ENCODE results near the gene SLC2A4RG. TPM values are rescaled to one million over a fixed set of nuclear protein-coding genes. Genes with fewer than 3 reads are reported as not detected.

The SLC2A4RG gene
- total RNA-seq, 2 experiments from 2014 or later, result 123 to 125 TPM

GRCh38 chr20:63731410-63731809, 8.2 kb upstream of the SLC2A4RG start:
- H3K4me3 Mint-ChIP-seq, result no peak overlapping the region
- DNase-seq (no peak), ATAC-seq (ENCODE audit: poor library complexity) (no peak)
- H3K27ac Mint-ChIP-seq, result no peak overlapping the region
- ChIA-PET CTCF (no interaction called here), POLR2A (interaction anchor here (0.6 to 5.0 kb wide), 4 partner anchors 19 to 99 kb away, joined by 3 to 27 read pairs (median 3); partner anchors contain the start of genes ARFRP1, STMN3 and ZGPAT)
- H3K9me3 Mint-ChIP-seq, result no peaks in the 10 kb centered on the region
- no peak overlapping the region for H3K4me3 ChIP-seq (ENCODE audit: low read length)
- intact Hi-C loops (cut with DNase I, micrococcal nuclease), result loop anchor here in 1 of 2 experiments (10.0 kb wide), 1 partner anchor 77 kb away; the partner anchor contains the start of genes RTEL1 and STMN3
- peaks cover 42% of the 10 kb centered on the region for H3K36me3 Mint-ChIP-seq (ENCODE audit: low read depth)
- H3K4me1 Mint-ChIP-seq (ENCODE audit: low read depth), result peaks cover 44% of the 10 kb centered on the region
- TF ChIP-seq CTCF (IDR thresholded peaks at IDR 0.05), result no peak
- no peak overlapping the region for H3K27ac ChIP-seq (ENCODE audit: low read depth in 1 of 2, low read length in 2 of 2)
- no peaks in the 10 kb centered on the region for H3K9me3 ChIP-seq (ENCODE audit: control insufficient read depth in 1 of 2, insufficient read depth in 1 of 2, low read length in 2 of 2)
- H3K27me3 Mint-ChIP-seq, result no peaks in the 10 kb centered on the region
- peaks cover 38% of the 10 kb centered on the region for H3K36me3 ChIP-seq (ENCODE audit: insufficient read depth, low read length)
- no peaks in the 10 kb centered on the region for H3K27me3 ChIP-seq (ENCODE audit: control insufficient read depth in 1 of 2, insufficient read depth in 2 of 2, low read length in 2 of 2)
- H3K4me1 ChIP-seq (ENCODE audit: insufficient read depth, low read length), result peaks cover 83% of the 10 kb centered on the region

GRCh38 chr20:63732118-63733095, 7.2 kb upstream of the SLC2A4RG start:
- Mint-ChIP-seq H3K27me3 (no peaks in the 10 kb centered on the region), H3K9me3 (no peaks in the 10 kb centered on the region), H3K36me3 (ENCODE audit: low read depth) (peaks cover 44% of the 10 kb centered on the region), H3K4me1 (ENCODE audit: low read depth) (peaks cover 38% of the 10 kb centered on the region), H3K4me3 (no peak overlapping the region), H3K27ac (no peak overlapping the region)
- Histone ChIP-seq H3K9me3 (ENCODE audit: control insufficient read depth in 1 of 2, insufficient read depth in 1 of 2, low read length in 2 of 2) (no peaks in the 10 kb centered on the region), H3K4me1 (ENCODE audit: insufficient read depth, low read length) (peaks cover 80% of the 10 kb centered on the region), H3K27ac (ENCODE audit: low read depth in 1 of 2, low read length in 2 of 2) (no peak overlapping the region), H3K36me3 (ENCODE audit: insufficient read depth, low read length) (peaks cover 38% of the 10 kb centered on the region), H3K27me3 (ENCODE audit: control insufficient read depth in 1 of 2, insufficient read depth in 2 of 2, low read length in 2 of 2) (no peaks in the 10 kb centered on the region), H3K4me3 (ENCODE audit: low read length) (no peak overlapping the region)
- ATAC-seq (ENCODE audit: poor library complexity), result no peak
- ChIA-PET POLR2A (no interaction called here), CTCF (no interaction called here)
- no peak for TF ChIP-seq CTCF (IDR thresholded peaks at IDR 0.05)
- DNase-seq, result peak in 1 of 14 experiments; percentile 21
- intact Hi-C loops (cut with DNase I, micrococcal nuclease), result loop anchor here in 1 of 2 experiments (10.0 kb wide), 1 partner anchor 78 kb away; the partner anchor contains the start of genes RTEL1 and STMN3

- ChIA-PET CTCF (no interaction called here), POLR2A (interaction anchor here (1.4 to 9.9 kb wide), 2 partner anchors 18 to 25 kb away, joined by 4 to 118 read pairs; partner anchors contain the start of genes ARFRP1 and ZGPAT)
- ATAC-seq (ENCODE audit: poor library complexity) (no peak), DNase-seq (no peak)
- H3K27ac ChIP-seq (ENCODE audit: low read depth in 1 of 2, low read length in 2 of 2), result no peak overlapping the region
- no peak overlapping the region for H3K4me3 ChIP-seq (ENCODE audit: low read length)
- H3K27me3 ChIP-seq (ENCODE audit: control insufficient read depth in 1 of 2, insufficient read depth in 2 of 2, low read length in 2 of 2), result no peaks in the 10 kb centered on the region
- no peaks in the 10 kb centered on the region for H3K9me3 ChIP-seq (ENCODE audit: control insufficient read depth in 1 of 2, insufficient read depth in 1 of 2, low read length in 2 of 2)
- intact Hi-C loops (cut with DNase I, micrococcal nuclease), result loop anchor here in 1 of 2 experiments (10.0 kb wide), 1 partner anchor 78 kb away; the partner anchor contains the start of genes RTEL1 and STMN3
- Mint-ChIP-seq H3K36me3 (ENCODE audit: low read depth) (peaks cover 39% of the 10 kb centered on the region), H3K9me3 (no peaks in the 10 kb centered on the region), H3K27ac (no peak overlapping the region), H3K27me3 (no peaks in the 10 kb centered on the region), H3K4me1 (ENCODE audit: low read depth) (peaks cover 31% of the 10 kb centered on the region), H3K4me3 (no peak overlapping the region)
- no peak for TF ChIP-seq CTCF (IDR thresholded peaks at IDR 0.05)
- peaks cover 76% of the 10 kb centered on the region for H3K4me1 ChIP-seq (ENCODE audit: insufficient read depth, low read length)
- peaks cover 39% of the 10 kb centered on the region for H3K36me3 ChIP-seq (ENCODE audit: insufficient read depth, low read length)
Measured at GRCh38 chr20:63733117-63733516, 6.5 kb upstream of the SLC2A4RG start.
